ENCODE measurements around the gene FGGY.
"Not testable (repeated sequence)": the region's sequence is repeated elsewhere in the genome, so short reads cannot be mapped to it uniquely, and the experiment has no call there.

FGGY gene

GRCh38 chr1:59462942-59463341 lies 166.0 kb downstream of the FGGY start:
- H3K4me3 ChIP-seq (ENCODE audit: low read length); H3K9ac ChIP-seq (ENCODE audit: low read depth, low read length); H3K36me3 ChIP-seq (ENCODE audit: insufficient read depth, low read depth, low read length); H3K27ac ChIP-seq (ENCODE audit: low read length); H3K27me3 ChIP-seq (ENCODE audit: insufficient read depth, low read length); H3K4me1 ChIP-seq (ENCODE audit: insufficient read depth, low read length): not testable (repeated sequence)
- peaks cover 15% of the 10 kb centered on the region for H3K9me3 ChIP-seq (ENCODE audit: insufficient read depth, low read depth, low read length)

- H3K36me3 ChIP-seq (ENCODE audit: insufficient read depth, low read depth, low read length); H3K9me3 ChIP-seq (ENCODE audit: insufficient read depth, low read depth, low read length); H3K4me1 ChIP-seq (ENCODE audit: insufficient read depth, low read length); H3K27ac ChIP-seq (ENCODE audit: low read length); H3K4me3 ChIP-seq (ENCODE audit: low read length); H3K9ac ChIP-seq (ENCODE audit: low read depth, low read length); H3K27me3 ChIP-seq (ENCODE audit: insufficient read depth, low read length): not testable (repeated sequence)
These were observed 168.6 kb downstream of the FGGY start for GRCh38 chr1:59465478-59465877.

DNA sequence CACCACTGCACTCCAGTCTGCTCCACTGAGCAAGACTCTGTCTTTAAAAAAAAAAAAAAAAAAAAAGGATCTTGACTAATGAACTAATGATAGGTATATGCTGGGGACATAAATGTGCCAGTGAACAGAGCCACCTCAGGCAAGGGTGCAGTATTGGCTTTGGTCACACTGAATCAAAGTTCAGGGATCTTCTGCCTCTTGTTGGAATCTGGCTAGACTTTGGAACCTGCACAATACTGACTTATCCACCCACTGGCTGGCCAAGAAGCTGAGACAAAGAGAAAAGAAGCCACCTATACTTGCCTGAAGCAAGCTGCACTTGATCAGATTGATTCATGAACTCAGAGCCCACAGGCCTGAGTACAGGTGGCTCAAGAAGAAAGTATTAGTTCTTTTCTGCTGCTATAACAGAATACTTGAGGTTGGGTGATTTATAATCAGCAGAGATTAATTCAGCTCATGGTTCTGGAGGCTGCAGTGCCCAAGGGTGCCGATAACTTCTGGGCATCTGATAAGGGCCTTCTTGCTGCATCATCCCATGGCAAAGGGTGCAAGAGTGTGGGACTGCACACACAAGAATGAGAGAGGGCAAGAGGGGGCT lies 172.0 kb downstream of the FGGY start:
- no peak overlapping the region for H3K4me3 ChIP-seq (ENCODE audit: low read length)
- no peaks in the 10 kb centered on the region for H3K4me1 ChIP-seq (ENCODE audit: insufficient read depth, low read length)
- no peak overlapping the region for H3K9ac ChIP-seq (ENCODE audit: low read depth, low read length)
- H3K27ac ChIP-seq (ENCODE audit: low read length), result no peak overlapping the region
- H3K36me3 ChIP-seq (ENCODE audit: insufficient read depth, low read depth, low read length), result no peaks in the 10 kb centered on the region
- H3K27me3 ChIP-seq (ENCODE audit: insufficient read depth, low read length), result no peaks in the 10 kb centered on the region
- no peaks in the 10 kb centered on the region for H3K9me3 ChIP-seq (ENCODE audit: insufficient read depth, low read depth, low read length)

DNA sequence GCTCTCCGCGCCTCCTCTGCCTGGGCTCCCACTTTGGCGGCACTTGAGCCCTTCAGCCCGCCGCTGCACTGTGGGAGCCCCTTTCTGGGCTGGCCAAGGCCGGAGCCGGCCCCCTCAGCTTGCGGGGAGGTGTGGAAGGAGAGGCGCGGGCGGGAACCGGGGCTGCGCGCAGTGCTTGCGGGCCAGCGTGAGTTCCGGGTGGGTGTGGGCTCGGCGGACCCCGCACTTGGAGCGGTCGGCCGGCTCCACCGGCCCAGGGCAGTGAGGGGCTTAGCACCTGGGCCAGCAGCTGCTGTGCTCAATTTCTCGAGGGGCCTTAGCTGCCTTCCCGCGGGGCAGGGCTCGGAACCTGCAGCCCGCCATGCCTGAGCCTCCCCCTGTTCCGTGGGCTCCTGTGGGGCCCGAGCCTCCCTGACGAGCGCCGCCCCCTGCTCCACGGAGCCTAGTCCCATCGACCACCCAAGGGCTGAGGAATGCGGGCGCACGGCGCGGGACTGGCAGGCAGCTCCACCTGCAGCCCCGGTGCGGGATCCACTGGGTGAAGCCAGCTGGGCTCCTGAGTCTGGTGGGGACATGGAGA lies 175.2 kb downstream of the FGGY start:
- not testable (repeated sequence) for H3K4me1 ChIP-seq (ENCODE audit: insufficient read depth, low read length); H3K27ac ChIP-seq (ENCODE audit: low read length); H3K9ac ChIP-seq (ENCODE audit: low read depth, low read length); H3K27me3 ChIP-seq (ENCODE audit: insufficient read depth, low read length); H3K4me3 ChIP-seq (ENCODE audit: low read length); H3K9me3 ChIP-seq (ENCODE audit: insufficient read depth, low read depth, low read length); H3K36me3 ChIP-seq (ENCODE audit: insufficient read depth, low read depth, low read length)

DNA sequence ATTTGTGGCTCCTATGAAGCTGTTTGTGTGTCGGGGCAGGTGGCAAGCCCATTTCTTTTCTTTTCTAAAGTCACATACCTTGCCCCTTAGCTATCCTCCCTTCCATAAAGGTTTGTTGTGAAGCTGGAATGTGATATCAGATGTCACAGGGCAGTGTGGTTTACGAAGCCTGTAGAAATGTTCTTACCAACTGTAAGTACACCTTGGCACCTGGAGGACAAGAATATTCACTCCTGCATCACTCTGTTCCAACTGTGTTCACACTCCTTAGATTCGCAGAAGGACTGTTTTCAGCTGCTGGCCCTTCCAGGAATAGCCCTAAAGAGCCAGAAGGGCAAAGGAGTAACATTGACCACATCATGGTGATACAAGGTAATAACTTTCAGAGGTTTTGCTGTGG lies 176.9 kb downstream of the FGGY start:
- Histone ChIP-seq H3K27me3 (ENCODE audit: insufficient read depth, low read length) (no peaks in the 10 kb centered on the region), H3K9me3 (ENCODE audit: insufficient read depth, low read depth, low read length) (no peaks in the 10 kb centered on the region), H3K36me3 (ENCODE audit: insufficient read depth, low read depth, low read length) (no peaks in the 10 kb centered on the region), H3K4me3 (ENCODE audit: low read length) (no peak overlapping the region), H3K9ac (ENCODE audit: low read depth, low read length) (no peak overlapping the region), H3K4me1 (ENCODE audit: insufficient read depth, low read length) (no peaks in the 10 kb centered on the region), H3K27ac (ENCODE audit: low read length) (no peak overlapping the region)

DNA sequence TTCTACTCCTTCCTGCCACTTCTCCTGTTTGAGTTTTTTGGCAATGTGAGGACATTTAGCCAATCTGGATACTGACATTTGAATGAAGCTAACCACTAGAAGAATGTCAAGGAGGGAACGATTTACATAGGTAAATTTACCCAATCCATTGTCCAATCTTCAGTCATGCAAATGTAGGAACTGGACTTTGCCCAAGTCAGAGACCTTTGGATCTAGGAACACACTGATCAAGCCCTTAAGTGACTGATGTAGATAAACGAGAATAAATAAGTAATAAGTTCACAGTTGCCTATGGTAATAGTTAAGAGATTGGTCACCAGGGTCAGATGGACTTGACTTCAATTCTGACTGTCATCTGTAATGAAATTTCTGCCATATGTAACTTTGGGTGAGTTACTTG lies 177.6 kb downstream of the FGGY start:
- H3K27ac ChIP-seq (ENCODE audit: low read length), result no peak overlapping the region
- H3K9me3 ChIP-seq (ENCODE audit: insufficient read depth, low read depth, low read length), result no peaks in the 10 kb centered on the region
- H3K9ac ChIP-seq (ENCODE audit: low read depth, low read length), result no peak overlapping the region
- no peaks in the 10 kb centered on the region for H3K36me3 ChIP-seq (ENCODE audit: insufficient read depth, low read depth, low read length)
- H3K4me1 ChIP-seq (ENCODE audit: insufficient read depth, low read length), result no peaks in the 10 kb centered on the region
- no peak overlapping the region for H3K4me3 ChIP-seq (ENCODE audit: low read length)
- no peaks in the 10 kb centered on the region for H3K27me3 ChIP-seq (ENCODE audit: insufficient read depth, low read length)

- no peaks in the 10 kb centered on the region for H3K36me3 ChIP-seq (ENCODE audit: insufficient read depth, low read depth, low read length)
- no peak overlapping the region for H3K4me3 ChIP-seq (ENCODE audit: low read length)
- no peak overlapping the region for H3K27ac ChIP-seq (ENCODE audit: low read length)
- H3K9me3 ChIP-seq (ENCODE audit: insufficient read depth, low read depth, low read length), result no peaks in the 10 kb centered on the region
- H3K4me1 ChIP-seq (ENCODE audit: insufficient read depth, low read length), result no peaks in the 10 kb centered on the region
- no peaks in the 10 kb centered on the region for H3K27me3 ChIP-seq (ENCODE audit: insufficient read depth, low read length)
- H3K9ac ChIP-seq (ENCODE audit: low read depth, low read length), result no peak overlapping the region
These were observed 178.8 kb downstream of the FGGY start for GRCh38 chr1:59475737-59476136.

DNA sequence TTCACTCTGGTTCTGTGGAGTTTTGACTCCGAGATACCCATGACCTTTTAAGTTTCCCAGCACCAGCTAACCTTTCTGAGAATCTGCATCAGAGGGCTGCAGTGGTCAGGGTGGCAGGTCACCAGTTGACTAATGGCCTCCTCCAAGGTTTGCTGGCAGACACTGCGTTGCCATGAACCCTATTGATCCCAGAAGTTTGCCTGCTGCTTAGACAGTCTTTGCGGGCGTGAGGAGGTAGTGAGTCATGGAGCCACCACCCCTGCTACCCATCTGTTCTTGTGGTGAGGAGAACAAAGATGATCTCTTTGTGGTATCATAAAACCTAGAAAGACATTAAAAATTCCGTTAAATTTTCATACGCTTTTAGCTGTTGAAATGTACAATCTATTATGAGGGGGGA lies 180.4 kb downstream of the FGGY start:
- H3K9me3 ChIP-seq (ENCODE audit: insufficient read depth, low read depth, low read length), result no peaks in the 10 kb centered on the region
- no peak overlapping the region for H3K9ac ChIP-seq (ENCODE audit: low read depth, low read length)
- H3K27me3 ChIP-seq (ENCODE audit: insufficient read depth, low read length), result no peaks in the 10 kb centered on the region
- H3K27ac ChIP-seq (ENCODE audit: low read length), result no peak overlapping the region
- no peak overlapping the region for H3K4me3 ChIP-seq (ENCODE audit: low read length)
- H3K4me1 ChIP-seq (ENCODE audit: insufficient read depth, low read length), result no peaks in the 10 kb centered on the region
- no peaks in the 10 kb centered on the region for H3K36me3 ChIP-seq (ENCODE audit: insufficient read depth, low read depth, low read length)

GRCh38 chr1:59477867-59478266 lies 181.0 kb downstream of the FGGY start:
- Histone ChIP-seq H3K27me3 (ENCODE audit: insufficient read depth, low read length) (no peaks in the 10 kb centered on the region), H3K9ac (ENCODE audit: low read depth, low read length) (no peak overlapping the region), H3K9me3 (ENCODE audit: insufficient read depth, low read depth, low read length) (no peaks in the 10 kb centered on the region), H3K4me3 (ENCODE audit: low read length) (no peak overlapping the region), H3K4me1 (ENCODE audit: insufficient read depth, low read length) (no peaks in the 10 kb centered on the region), H3K36me3 (ENCODE audit: insufficient read depth, low read depth, low read length) (no peaks in the 10 kb centered on the region), H3K27ac (ENCODE audit: low read length) (no peak overlapping the region)

DNA sequence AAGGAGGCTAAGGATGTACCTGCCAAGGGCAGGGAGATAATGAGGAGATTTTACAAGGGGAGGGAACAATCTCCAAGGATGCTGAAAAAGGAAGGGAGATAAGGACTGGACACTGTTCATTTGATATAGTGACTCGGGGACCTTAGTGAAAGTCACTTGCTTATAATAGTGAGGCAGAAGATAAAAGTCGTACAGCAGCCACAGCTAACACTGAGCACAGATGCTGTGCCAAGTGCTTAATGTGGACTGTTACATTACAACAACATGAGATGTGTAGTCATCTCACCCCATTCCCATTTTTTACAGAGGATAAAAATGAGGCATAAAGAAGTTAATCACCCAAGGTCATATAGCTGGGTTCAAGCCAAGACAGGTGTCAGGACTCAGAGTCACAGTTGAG lies 181.9 kb downstream of the FGGY start:
- no peaks in the 10 kb centered on the region for H3K27me3 ChIP-seq (ENCODE audit: insufficient read depth, low read length)
- no peak overlapping the region for H3K4me3 ChIP-seq (ENCODE audit: low read length)
- no peaks in the 10 kb centered on the region for H3K9me3 ChIP-seq (ENCODE audit: insufficient read depth, low read depth, low read length)
- H3K36me3 ChIP-seq (ENCODE audit: insufficient read depth, low read depth, low read length), result no peaks in the 10 kb centered on the region
- no peak overlapping the region for H3K9ac ChIP-seq (ENCODE audit: low read depth, low read length)
- no peak overlapping the region for H3K27ac ChIP-seq (ENCODE audit: low read length)
- H3K4me1 ChIP-seq (ENCODE audit: insufficient read depth, low read length), result no peaks in the 10 kb centered on the region

- no peak overlapping the region for H3K9ac ChIP-seq (ENCODE audit: low read depth, low read length)
- H3K9me3 ChIP-seq (ENCODE audit: insufficient read depth, low read depth, low read length), result no peaks in the 10 kb centered on the region
- H3K27ac ChIP-seq (ENCODE audit: low read length), result no peak overlapping the region
- H3K4me1 ChIP-seq (ENCODE audit: insufficient read depth, low read length), result no peaks in the 10 kb centered on the region
- H3K27me3 ChIP-seq (ENCODE audit: insufficient read depth, low read length), result no peaks in the 10 kb centered on the region
- no peaks in the 10 kb centered on the region for H3K36me3 ChIP-seq (ENCODE audit: insufficient read depth, low read depth, low read length)
- no peak overlapping the region for H3K4me3 ChIP-seq (ENCODE audit: low read length)
These were observed 183.4 kb downstream of the FGGY start for GRCh38 chr1:59480188-59480888.

DNA sequence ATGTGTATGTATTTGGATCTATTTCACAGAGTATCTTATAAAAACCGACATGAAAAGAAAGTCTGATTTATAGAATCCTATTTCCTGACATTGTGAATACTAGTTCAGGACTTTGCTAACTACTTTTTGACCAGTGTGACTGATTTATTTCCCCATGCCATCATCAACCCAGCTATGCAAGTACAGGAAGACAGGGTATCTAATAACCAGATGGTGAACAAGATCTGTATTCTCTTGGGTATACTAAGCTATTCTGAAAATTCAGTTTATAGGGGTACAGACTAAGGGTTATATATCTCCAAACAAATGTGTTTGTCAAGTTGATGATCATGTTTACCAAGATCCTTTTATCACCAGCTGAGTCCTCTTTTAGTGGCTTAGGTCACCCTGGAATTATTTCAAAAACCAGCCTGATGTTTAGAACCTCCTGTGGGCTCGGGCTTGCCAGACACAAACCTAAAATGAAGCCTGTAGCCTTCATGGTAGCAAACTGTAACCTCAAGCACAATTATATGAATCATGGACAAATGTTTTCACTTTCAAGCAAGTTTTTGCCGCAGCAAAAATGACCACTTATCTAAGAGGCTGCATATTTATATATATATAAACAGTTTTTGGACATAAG lies 185.1 kb downstream of the FGGY start:
- H3K27ac ChIP-seq (ENCODE audit: low read length), result no peak overlapping the region
- no peaks in the 10 kb centered on the region for H3K27me3 ChIP-seq (ENCODE audit: insufficient read depth, low read length)
- H3K4me1 ChIP-seq (ENCODE audit: insufficient read depth, low read length), result no peaks in the 10 kb centered on the region
- no peaks in the 10 kb centered on the region for H3K9me3 ChIP-seq (ENCODE audit: insufficient read depth, low read depth, low read length)
- H3K4me3 ChIP-seq (ENCODE audit: low read length), result no peak overlapping the region
- no peak overlapping the region for H3K9ac ChIP-seq (ENCODE audit: low read depth, low read length)
- no peaks in the 10 kb centered on the region for H3K36me3 ChIP-seq (ENCODE audit: insufficient read depth, low read depth, low read length)

All from iPS-20b (cell line).